Measurements from ENCODE around the gene RELN. TPM values are rescaled to one million over a fixed set of nuclear protein-coding genes. Genes with fewer than 3 reads are reported as not detected.

RELN gene
- total and polyA plus RNA-seq, 2 of the 13 experiments (the other 11 are each of a cell fraction or from before 2014, with no cell fraction given), result 315 to 332 TPM

- TF ChIP-seq NFAT5 (CRISPR knock-in tag; IDR thresholded peaks at IDR 0.05), result 0 out of 2 replicates have a peak, but pooled peaks have one; percentile 47
- no peak for TF ChIP-seq ZEB1 (IDR thresholded peaks at IDR 0.05; ENCODE audit: insufficient replicate concordance, low read depth)
- TF ChIP-seq HNRNPLL (IDR thresholded peaks at IDR 0.05; ENCODE audit: low read depth, low read length, poor library complexity, severe bottlenecking), result peak; percentile 88
- peak; percentile 65 for TF ChIP-seq POLR2G (IDR thresholded peaks at IDR 0.05; ENCODE audit: low read depth, low read length)
- peak; percentile 82 for TF ChIP-seq SKI (IDR thresholded peaks at IDR 0.05; ENCODE audit: partially characterized antibody)
- TF ChIP-seq RAD21 (CRISPR knock-in tag; IDR thresholded peaks at IDR 0.05), result peak; percentile 27
- peak; percentile 54; the same call in 1 of the 2 replicates for TF ChIP-seq ZNF558 (CRISPR knock-in tag; IDR thresholded peaks at IDR 0.05; ENCODE audit: borderline replicate concordance)
- TF ChIP-seq MEIS2 (CRISPR knock-in tag; IDR thresholded peaks at IDR 0.05), result peak; percentile 20; the same call in 1 of the 2 replicates
Observed at GRCh38 chr7:103989200-103989784, at the start of gene RELN (continued).
